Caco-2 (cell line): ENCODE data around the gene PPM1J. TPM values are rescaled to one million over a fixed set of nuclear protein-coding genes. Genes with fewer than 3 reads are reported as not detected.
A peak's percentile ranks its signal among the peaks of the same experiment; 100 is the strongest.
"Not testable (repeated sequence)": the region's sequence is repeated elsewhere in the genome, so short reads cannot be mapped to it uniquely, and the experiment has no call there.

Experiments
- BruUV-seq: library from RNA; stranded (reverse); fragments of 400-500 nt; replicated peaks from 2 replicates; lab custom pipeline; 2021; lab: Mats Ljungman, UMichigan
- CTCF ChIA-PET: fragments of 300-600 bp; sonication (Branson Sonifier 250); formaldehyde crosslinking; loops from one replicate; lab custom pipeline; 2022; ENCODE audit warnings: antibody characterized with exemption; lab: Charles Lee
- POLR2A ChIA-PET: fragments of 300-600 bp; sonication (Branson Sonifier 250); formaldehyde crosslinking; loops from one replicate; lab custom pipeline; 2022; ENCODE audit warnings: antibody characterized with exemption; lab: Charles Lee
- DNase-seq, 2 experiments: peaks; one replicate each; pipeline versions ENCODE4 v3.0.0 to v3.0.0-alpha.2; 2020 to 2022
- H3K27me3 ChIP-seq: replicated peaks from 2 replicates; pipeline ENCODE4 v1.6.0; 2011; ENCODE audit warnings: low read length; ENCODE audit not compliant: control insufficient read depth, insufficient read depth
- H3K36me3 ChIP-seq: 2 replicates; pipeline ENCODE4 v1.5.1; 2011; ENCODE audit warnings: low read length; ENCODE audit not compliant: control insufficient read depth, insufficient read depth
- H3K4me1 ChIP-seq: fragments of 250-450 bp; sonication (Bioruptor Pico); 2 replicates; pipeline ENCODE4 v1.5.1; 2020; ENCODE audit warnings: mild to moderate bottlenecking
- H3K4me3 ChIP-seq: 2 replicates; pipeline ENCODE4 v1.5.1; 2011; ENCODE audit warnings: low read depth, mild to moderate bottlenecking, control low read depth, low read length
- H3K9me3 ChIP-seq: fragments of 250-450 bp; sonication (Bioruptor Pico); 2 replicates; pipeline ENCODE4 v1.5.1; 2020; ENCODE audit warnings: mild to moderate bottlenecking, moderate library complexity
- H3K27ac Mint-ChIP-seq: one replicate; pipeline ENCODE4 v1.8.0; 2022; ENCODE audit warnings: mixed read lengths; ENCODE audit not compliant: unreplicated experiment
- H3K27me3 Mint-ChIP-seq: one replicate; pipeline ENCODE4 v1.8.0; 2022; ENCODE audit warnings: mixed read lengths; ENCODE audit not compliant: insufficient read depth, unreplicated experiment
- H3K36me3 Mint-ChIP-seq: one replicate; pipeline ENCODE4 v1.8.0; 2022; ENCODE audit warnings: mild to moderate bottlenecking, mixed read lengths; ENCODE audit not compliant: insufficient read depth, unreplicated experiment
- H3K4me1 Mint-ChIP-seq: one replicate; pipeline ENCODE4 v1.8.0; 2022; ENCODE audit warnings: low read depth, mixed read lengths; ENCODE audit not compliant: unreplicated experiment
- H3K4me3 Mint-ChIP-seq: one replicate; pipeline ENCODE4 v1.8.0; 2022; ENCODE audit warnings: mild to moderate bottlenecking, moderate library complexity, mixed read lengths; ENCODE audit not compliant: unreplicated experiment
- H3K9me3 Mint-ChIP-seq: one replicate; pipeline ENCODE4 v1.8.0; 2022; ENCODE audit warnings: mixed read lengths; ENCODE audit not compliant: unreplicated experiment
- intact Hi-C: fragments of 100-400 bp; cut with micrococcal nuclease; formaldehyde crosslinking; loops from one replicate; pipeline ENCODE4 v1.10.0; 2022; ENCODE audit not compliant: unreplicated experiment
- total RNA-seq: library from RNA; stranded (reverse); gene quantifications from 2 replicates; pipeline ENCODE4 v1.2.3, GENCODE V29; 2022
- TF ChIP-seq, protein P1 (sequence below), 2 experiments: fragments of 200-600 bp in 1 of 2; IDR thresholded peaks; 1 replicate in 1 of 2; 2 replicates in 1 of 2; pipeline versions ENCODE4 v1.5.1 to v1.8.0; 2011 to 2022; ENCODE audit warnings: antibody characterized with exemption in 1 of 2, control low read depth in 1 of 2, inconsistent platforms in 1 of 2, low read depth in 1 of 2, low read length in 1 of 2, mild to moderate bottlenecking in 1 of 2, moderate library complexity in 1 of 2; ENCODE audit not compliant: insufficient read depth in 1 of 2, severe bottlenecking in 1 of 2, unreplicated experiment in 1 of 2

PPM1J gene
- total RNA-seq, 1 experiment from 2014 or later: 1.5 TPM

DNA sequence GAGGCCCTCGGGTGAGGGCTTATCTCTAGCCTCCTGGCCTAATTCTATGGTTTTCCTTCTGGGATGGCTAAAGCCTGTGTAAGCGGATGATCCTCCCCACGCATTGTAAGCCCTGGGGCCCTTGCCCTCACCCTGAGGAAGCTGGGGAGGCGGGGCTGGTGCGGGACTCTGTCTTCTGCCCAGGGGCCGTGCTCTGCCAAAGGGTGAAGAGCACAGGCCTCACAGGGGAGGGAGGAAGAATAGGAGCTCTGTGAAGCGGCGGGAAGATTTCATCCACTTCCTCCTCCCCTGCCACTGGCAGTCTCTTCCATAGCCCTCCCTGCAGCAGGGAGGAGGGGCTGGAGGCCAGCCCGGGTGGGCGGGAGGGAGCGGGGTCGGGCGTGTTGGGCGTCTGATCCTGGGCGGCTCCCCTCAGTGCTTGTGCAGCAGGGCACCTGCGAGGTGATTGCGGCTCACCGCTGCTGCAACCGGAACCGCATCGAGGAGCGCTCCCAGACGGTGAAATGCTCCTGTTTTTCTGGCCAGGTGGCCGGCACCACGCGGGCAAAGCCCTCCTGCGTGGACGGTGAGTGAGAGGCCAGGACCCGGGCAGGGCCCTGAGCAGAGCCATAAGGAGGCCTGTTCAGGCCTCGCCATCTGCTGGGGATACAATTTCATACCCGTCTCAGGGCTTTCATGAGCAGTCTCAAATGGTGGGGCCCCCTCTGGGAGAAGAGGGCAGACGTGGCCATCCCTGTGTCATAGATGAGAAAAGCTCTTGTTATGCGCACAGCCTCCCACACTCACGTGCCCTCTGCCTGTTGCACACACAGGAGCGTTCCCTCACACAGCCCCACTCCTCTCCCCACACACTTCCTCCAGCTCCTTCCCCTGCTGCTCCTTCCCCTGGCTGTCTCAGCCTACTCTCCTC is 7.7 kb upstream of the PPM1J start:
- Histone ChIP-seq H3K27me3 (no peaks in the 10 kb centered on the region), H3K36me3 (no peaks in the 10 kb centered on the region), H3K4me3 (no peak overlapping the region), H3K9me3 (no peaks in the 10 kb centered on the region), H3K4me1 (peaks cover 11% of the 10 kb centered on the region; the same call in 1 of the 2 replicates)
- CTCF ChIA-PET: interaction anchor here (1.5 kb wide), 1 partner anchor 81 kb away, joined by 5 read pairs; no protein-coding TSS in a partner anchor
- TF ChIP-seq, protein P1, sequence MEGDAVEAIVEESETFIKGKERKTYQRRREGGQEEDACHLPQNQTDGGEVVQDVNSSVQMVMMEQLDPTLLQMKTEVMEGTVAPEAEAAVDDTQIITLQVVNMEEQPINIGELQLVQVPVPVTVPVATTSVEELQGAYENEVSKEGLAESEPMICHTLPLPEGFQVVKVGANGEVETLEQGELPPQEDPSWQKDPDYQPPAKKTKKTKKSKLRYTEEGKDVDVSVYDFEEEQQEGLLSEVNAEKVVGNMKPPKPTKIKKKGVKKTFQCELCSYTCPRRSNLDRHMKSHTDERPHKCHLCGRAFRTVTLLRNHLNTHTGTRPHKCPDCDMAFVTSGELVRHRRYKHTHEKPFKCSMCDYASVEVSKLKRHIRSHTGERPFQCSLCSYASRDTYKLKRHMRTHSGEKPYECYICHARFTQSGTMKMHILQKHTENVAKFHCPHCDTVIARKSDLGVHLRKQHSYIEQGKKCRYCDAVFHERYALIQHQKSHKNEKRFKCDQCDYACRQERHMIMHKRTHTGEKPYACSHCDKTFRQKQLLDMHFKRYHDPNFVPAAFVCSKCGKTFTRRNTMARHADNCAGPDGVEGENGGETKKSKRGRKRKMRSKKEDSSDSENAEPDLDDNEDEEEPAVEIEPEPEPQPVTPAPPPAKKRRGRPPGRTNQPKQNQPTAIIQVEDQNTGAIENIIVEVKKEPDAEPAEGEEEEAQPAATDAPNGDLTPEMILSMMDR (IDR thresholded peaks at IDR 0.05; ENCODE audit: insufficient read depth in 1 of 2, low read depth in 1 of 2, low read length in 1 of 2, severe bottlenecking in 1 of 2, unreplicated experiment in 1 of 2): no peak
- no peaks in the 10 kb centered on the region for H3K9me3 Mint-ChIP-seq
- DNase-seq: peak; percentile 42 to 66
- no TSS peak for BruUV-seq
- H3K27ac Mint-ChIP-seq: peak overlapping the region; percentile 27
- no peaks in the 10 kb centered on the region for H3K36me3 Mint-ChIP-seq
- no peaks in the 10 kb centered on the region for H3K27me3 Mint-ChIP-seq
- peaks cover 19% of the 10 kb centered on the region for H3K4me1 Mint-ChIP-seq
- POLR2A ChIA-PET: no interaction called here
- intact Hi-C loops: no loop called here
- no peak overlapping the region for H3K4me3 Mint-ChIP-seq

DNA sequence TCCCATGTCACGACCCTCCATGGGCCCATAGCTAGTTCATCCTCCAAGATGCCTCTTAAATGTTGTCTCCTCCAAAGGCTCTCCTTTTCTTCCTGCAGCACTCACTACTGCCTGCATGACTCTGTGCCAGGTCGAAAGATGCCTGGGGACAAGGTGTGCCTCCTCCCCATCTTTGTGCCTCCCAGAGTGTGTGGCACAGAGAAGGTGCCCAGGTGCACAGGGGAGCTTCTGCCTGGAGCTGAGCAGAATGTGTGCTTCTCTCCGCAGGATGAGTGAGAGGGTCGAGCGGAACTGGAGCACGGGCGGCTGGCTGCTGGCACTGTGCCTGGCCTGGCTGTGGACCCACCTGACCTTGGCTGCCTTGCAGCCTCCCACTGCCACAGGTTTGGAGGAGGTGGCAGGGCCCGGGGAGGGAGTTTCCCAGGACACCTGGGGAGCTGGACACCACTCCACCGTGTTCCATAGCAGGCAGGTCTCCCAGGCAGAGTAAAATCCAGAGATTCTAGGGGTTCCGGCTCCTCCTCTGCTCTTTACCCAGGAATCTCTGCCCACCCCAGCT is 6.9 kb upstream of the PPM1J start:
- Histone ChIP-seq H3K4me3 (no peak overlapping the region), H3K27me3 (no peaks in the 10 kb centered on the region), H3K36me3 (no peaks in the 10 kb centered on the region), H3K9me3 (no peaks in the 10 kb centered on the region), H3K4me1 (peaks cover 11% of the 10 kb centered on the region; the same call in 1 of the 2 replicates)
- no peaks in the 10 kb centered on the region for H3K27me3 Mint-ChIP-seq
- no TSS peak for BruUV-seq
- no peak overlapping the region for H3K27ac Mint-ChIP-seq
- CTCF ChIA-PET: interaction anchor here (1.5 kb wide), 1 partner anchor 82 kb away, joined by 5 read pairs; no protein-coding TSS in a partner anchor
- peaks cover 19% of the 10 kb centered on the region for H3K4me1 Mint-ChIP-seq
- no peaks in the 10 kb centered on the region for H3K36me3 Mint-ChIP-seq
- no peak for DNase-seq
- no peaks in the 10 kb centered on the region for H3K9me3 Mint-ChIP-seq
- no peak overlapping the region for H3K4me3 Mint-ChIP-seq
- POLR2A ChIA-PET: no interaction called here
- intact Hi-C loops: no loop called here
- TF ChIP-seq, protein P1 (IDR thresholded peaks at IDR 0.05; ENCODE audit: insufficient read depth in 1 of 2, low read depth in 1 of 2, low read length in 1 of 2, severe bottlenecking in 1 of 2, unreplicated experiment in 1 of 2): no peak

DNA sequence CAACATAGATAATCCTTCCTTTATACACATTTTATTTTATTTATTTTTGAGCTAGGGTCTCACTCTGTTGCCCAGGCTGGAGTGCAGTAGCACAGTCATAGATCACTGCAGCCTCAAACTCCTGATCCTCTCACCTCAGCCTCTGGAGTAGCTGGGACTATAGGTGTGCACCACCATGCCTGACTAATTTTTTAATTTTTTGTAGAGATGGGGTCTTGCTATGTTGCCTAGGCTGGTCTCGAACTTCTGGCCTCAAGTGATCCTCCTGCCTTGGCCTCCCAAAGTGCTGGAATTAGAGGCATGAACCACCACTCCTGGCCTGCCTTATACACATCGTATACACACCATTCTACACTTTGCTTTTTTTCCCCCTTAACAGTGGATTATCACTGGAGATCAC is 6.2 kb upstream of the PPM1J start:
- H3K4me1 Mint-ChIP-seq: peaks cover 23% of the 10 kb centered on the region
- H3K4me3 ChIP-seq, H3K36me3 ChIP-seq, intact Hi-C loops, H3K9me3 ChIP-seq, DNase-seq, POLR2A ChIA-PET, H3K27me3 ChIP-seq, H3K36me3 Mint-ChIP-seq, H3K27ac Mint-ChIP-seq, H3K4me3 Mint-ChIP-seq, H3K9me3 Mint-ChIP-seq, BruUV-seq, H3K27me3 Mint-ChIP-seq: not testable (repeated sequence)
- peaks cover 16% of the 10 kb centered on the region; the same call in 1 of the 2 replicates for H3K4me1 ChIP-seq
- CTCF ChIA-PET: interaction anchor here (0.8 kb wide), 1 partner anchor 83 kb away, joined by 4 read pairs; no protein-coding TSS in a partner anchor
